GM19035 (cell line): ENCODE data around the gene PARP16.
A peak's percentile ranks its signal among the peaks of the same experiment; 100 is the strongest.

Source experiments
- ATAC-seq: cut with Tn5 transposase; IDR thresholded peaks from one replicate; pipeline ENCODE4 v1.9.1; 2021; ENCODE audit not compliant: unreplicated experiment

The PARP16 gene, protein sequence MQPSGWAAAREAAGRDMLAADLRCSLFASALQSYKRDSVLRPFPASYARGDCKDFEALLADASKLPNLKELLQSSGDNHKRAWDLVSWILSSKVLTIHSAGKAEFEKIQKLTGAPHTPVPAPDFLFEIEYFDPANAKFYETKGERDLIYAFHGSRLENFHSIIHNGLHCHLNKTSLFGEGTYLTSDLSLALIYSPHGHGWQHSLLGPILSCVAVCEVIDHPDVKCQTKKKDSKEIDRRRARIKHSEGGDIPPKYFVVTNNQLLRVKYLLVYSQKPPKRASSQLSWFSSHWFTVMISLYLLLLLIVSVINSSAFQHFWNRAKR

DNA sequence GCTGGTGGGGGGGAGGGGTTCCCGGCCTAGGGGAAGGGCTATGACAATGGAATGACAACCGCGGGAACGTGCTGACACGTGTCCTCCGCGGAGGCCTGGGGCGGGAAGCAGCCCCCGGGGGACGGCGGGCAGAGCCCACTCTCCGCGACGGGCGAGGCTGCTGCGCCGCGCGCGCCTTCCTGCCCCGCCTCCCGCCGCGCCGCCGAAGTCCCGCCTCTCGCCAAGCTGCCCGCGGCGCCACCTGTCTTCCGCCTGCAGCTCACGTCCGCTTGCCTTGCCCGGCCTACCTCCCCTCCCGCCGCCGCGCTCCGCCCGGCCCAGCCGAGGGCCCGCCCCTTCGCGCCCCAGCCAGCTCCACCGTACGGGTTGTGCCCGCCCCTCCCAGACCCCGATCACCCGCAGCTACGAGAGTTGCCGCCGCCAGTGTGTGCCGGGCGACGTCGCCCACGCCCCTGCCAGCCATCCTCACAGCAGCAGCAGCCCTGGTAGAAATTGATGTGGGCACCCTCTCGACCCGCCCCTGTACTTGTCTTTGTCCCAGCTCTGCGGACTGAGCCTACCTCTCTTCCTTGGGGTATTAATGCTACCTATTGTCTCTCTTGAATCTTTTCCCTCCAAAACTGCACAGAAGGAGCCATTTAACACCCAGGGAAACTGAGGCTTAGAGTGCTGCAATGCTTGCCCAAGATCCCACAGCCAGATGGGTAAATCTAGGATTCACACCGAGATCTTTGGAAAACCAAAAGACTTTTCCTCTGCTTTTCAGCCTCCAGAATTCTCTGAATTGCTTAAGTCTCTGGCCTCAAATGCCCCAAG, at the start of gene PARP16:
Gene PARP16 (minus strand): TSS at position 180 of the 816 bp plus-strand sequence. CDS start 457 bp downstream, outside the sequence.
- ATAC-seq, result peak; percentile 92

DNA sequence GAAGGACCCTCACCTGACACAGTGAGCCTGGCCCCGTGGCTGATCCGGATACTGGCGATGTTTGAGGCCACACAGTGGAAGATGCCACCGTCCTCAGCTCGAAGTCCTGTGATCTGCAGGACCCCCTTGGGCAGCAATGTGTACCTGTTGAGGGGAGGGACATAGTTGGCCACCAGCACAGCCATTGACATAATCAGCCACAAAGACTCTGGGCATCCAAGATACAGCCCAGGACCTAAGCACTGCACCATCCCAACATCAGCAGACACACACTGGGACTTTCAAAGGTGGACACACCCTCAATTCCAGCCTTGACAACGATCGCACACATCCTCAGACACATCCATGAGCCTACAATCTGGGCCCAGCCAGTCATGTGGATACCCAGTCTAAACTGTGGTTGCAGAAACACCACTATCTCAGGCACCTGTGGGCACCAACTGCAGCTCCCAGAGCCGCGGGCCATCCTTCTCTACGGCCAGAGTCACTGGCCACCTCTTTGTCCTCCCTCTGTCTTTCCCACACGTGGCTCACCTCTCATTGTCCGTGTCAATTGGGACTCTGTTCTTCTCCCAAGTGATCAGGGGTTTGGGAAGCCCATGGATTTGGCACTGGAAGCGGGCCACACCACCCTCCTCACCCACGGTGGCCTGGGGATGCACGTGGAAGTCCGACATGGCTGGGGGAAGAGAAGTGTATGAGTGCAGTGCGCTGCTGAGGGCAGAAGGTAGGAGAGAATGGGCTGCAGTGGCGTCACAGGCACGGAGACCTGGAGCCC, 48.8 kb upstream of the PARP16 start:
- ATAC-seq, result no peak

DNA sequence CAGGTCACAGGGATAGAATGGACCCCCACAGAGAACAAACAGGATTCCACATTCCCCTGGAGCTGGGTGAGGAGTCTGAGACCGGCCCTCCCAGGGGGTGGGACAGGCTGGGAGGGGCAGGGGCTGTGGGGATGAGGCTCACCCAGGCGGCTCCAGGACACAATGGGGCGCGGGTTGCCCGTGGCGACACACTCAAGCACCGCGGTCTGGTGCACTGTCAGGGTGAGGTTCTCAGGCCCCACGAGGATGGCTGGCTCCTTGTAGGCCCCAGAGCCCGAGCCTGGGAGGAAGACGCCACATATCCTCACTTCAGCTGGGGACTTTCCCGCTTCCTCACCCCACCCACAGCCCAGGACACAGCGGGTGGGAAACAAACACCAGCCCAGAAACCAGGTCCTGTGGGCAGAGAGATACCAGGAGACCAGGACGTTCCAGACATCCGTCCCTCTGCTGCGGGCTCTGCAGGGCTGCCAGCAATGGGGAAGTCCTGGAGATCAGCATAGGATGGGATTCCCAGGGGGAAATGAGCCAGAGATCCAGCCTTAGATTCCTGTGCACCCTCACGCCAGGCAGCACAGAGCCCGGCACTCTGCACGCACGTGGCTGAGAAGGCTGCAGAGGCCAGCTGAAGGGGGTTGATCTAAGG, 48.0 kb upstream of the PARP16 start:
- ATAC-seq, result no peak

DNA sequence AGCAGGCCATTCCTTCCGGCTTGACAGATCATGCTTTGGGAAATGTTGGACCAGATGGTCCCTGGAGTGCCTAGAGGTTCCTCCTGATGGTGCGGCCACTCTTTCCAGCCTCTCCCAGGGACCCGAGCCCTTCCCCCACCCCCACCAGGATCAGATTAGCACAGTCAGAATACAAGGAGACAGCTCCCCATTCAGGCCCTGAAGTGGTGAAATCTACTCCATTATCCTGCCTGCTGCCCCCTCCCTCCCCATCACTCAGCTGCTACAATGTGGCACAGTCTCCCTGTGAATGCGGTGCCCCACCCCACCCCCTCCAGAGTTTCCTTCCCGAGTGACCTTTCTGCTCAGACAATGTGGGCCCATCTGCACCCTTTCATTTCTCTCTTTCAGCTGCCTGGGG, 47.2 kb upstream of the PARP16 start:
- ATAC-seq, result no peak

DNA sequence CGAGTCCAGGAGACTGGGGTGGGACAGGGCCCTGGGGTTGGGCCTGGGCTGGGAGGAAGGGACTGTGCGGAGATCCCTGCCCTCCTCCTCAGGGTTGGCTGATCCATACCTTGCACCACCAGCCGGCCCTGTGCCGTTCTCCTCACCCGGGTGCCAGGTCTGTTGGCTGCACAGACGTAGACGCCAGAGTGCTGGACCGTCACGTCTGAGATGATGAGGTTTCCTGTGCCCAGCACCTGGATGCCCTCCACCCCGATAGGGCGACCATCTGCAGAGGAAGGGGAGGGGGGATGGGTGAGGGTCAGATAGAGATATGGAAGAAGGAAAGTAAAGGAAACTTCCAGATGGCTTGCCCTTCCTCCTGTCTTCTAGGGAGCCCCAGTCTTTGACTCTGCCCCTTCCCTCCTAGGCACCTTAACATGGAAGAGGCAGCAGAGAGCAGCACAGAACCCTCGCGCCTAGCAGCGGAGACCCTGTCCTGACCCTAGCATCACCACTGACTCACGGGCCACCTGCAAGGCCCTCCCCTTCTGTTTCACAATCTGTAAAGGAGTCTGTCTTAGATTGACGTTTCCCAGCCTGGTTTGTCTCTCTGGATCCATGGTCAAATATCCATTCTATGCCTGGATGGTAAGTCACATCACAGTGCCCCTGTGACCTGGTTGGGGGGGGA, 46.6 kb upstream of the PARP16 start:
- ATAC-seq, result no peak

DNA sequence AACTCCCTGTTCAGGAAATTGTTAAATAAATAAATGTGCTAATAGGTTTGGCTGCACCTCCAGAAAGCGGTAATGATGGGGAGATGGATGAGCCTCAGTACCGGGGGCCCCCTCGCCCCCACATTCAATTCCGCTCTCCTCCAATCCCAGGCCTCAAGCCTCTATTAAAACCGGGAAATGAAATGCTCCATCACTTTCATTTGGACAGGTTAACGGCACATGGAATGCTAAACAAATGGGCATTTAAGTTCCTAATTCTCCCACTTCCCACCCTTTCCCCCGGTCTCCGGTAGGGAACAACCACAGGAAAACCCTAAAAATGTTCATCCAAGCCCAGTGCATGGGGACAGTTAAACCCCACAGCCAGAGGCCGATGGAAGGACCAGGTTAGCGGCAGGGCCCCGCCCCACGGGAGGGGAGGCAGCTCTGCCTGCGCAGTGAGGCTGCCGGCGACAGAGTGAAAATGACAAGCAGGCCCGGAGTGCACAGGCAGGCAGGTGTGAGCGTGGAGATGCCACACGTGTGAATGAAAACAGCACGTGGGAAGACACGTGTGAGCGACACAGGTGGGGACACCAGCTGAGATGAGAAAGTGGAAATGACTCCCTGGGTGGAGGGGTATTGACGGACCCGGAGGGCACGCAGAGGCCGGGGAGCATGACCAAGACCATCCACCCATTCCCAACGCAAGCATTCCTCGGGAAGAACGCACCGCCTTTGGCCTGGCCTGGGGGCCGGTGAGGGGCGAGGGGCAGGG, 45.9 kb upstream of the PARP16 start:
- ATAC-seq, result no peak

DNA sequence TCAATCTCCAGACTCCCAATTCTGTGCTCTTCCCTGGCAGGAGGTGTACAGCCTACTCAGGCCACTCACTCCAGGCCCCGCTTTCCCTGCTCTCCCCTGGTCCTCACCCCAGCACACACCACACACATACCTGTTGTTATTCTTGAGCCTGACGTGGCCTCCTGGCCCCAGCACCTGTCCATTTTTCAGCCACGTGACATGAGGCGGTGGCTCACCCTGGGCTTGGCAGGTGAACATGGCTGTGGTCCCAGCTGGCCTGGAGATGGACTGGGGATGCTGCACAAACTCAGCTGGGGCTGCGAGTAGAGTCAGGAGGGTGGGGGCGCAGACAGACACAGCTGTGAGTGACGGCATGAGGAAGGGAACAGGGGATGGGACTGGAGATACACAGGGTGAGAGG, 45.1 kb upstream of the PARP16 start:
- ATAC-seq, result no peak

DNA sequence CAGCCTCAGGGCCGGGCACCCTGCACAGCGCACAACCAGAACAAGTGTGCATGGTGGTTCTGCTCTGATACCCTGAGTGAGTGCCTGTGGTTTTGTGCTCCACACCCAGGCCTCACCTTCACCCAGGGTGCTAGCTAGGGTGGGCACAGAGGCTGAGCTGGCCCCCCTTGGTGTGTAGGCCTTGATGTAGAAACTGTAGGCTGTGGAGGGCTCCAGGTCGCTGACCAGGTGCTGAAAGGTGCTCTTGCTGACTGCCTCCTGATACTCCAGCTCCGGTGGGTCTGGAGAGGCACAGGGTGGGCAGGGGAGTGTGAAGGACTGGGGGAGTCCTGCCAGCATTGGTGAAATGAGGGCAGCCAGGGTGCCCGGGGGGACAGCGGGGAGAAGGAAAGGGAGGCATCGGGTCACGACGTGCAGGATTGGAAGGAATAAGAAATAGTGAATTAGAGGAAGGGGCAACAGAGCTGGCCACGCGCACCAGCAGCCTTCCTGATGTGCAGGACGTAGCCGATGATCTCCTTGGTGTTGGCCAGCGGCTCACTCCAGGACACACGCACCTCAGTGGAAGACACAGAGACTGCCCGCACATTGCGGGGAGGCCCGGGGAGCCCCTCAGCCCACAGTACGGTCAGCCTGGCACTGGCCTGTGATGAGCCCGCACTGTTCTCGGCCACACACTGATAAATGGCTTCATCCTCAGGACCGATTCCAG, 44.4 kb upstream of the PARP16 start:
- ATAC-seq, result no peak

DNA sequence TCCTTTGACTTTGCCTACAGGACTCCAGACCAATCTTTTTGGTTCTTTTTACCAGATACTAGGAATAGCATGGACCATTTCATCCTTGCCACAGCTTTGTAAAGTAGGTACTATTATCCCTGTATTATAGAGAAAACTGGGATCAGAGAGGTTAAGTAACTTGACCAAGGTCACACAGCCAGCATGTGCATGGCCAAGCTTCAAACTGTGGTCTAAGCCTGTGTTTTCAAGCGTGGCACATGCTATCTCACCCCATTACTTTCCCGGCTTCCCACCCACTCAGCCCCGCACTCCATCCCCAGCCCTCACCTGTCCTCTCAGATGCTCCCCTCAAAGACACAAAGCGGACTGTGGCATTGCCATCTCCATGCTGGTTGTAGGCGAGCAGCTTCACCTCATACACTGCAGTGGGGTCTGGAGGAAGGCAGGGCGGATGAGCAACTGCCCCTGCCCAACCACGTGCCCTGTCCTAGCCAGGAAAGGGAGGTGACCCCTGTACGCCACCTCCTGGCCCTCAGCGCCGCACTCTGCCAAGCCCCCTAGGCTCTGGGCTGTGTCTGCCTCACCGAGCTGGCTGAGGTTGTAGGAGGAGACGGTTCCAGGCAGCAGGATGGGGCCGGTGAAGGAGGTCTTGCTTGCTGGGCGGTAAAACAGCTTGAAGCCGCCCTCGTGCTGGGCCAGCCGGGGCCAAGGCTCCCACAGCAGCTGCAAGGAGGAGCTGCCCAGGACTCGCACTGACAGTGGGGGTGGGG, 43.5 kb upstream of the PARP16 start:
- ATAC-seq, result no peak

DNA sequence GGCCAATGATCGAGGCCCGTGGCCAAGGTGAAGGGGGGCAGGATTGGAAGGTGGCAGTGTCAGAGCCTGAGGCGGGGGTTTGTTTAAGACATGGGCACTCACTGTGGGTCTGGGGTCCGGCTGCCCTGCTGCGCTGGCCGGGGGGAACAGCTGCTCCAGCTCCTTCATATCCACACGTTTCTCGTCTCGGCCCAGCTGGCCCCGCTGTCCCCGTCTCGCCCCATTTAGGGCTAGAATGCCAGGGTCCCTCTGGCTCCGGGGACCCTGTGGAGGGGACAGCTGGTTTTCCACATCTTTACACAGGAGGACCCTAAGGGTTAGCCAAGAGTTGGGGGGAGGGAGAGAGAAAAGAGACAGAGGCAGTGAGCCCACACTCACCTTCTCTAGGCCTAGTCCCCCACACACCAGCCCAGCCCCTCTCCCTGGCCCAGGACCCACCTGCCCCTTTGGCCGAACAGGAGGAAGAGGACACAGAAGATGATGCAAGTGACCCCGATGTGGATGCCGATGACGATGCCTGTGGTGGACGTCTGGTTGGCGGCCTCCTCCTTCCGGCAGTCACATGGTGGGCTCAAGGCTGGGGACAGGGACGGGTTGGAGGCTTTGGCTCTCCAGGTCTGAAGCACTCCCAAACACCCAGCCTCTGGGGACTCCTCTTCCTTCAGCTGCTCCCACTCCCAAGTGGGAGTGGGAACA, 42.8 kb upstream of the PARP16 start:
- ATAC-seq, result no peak

DNA sequence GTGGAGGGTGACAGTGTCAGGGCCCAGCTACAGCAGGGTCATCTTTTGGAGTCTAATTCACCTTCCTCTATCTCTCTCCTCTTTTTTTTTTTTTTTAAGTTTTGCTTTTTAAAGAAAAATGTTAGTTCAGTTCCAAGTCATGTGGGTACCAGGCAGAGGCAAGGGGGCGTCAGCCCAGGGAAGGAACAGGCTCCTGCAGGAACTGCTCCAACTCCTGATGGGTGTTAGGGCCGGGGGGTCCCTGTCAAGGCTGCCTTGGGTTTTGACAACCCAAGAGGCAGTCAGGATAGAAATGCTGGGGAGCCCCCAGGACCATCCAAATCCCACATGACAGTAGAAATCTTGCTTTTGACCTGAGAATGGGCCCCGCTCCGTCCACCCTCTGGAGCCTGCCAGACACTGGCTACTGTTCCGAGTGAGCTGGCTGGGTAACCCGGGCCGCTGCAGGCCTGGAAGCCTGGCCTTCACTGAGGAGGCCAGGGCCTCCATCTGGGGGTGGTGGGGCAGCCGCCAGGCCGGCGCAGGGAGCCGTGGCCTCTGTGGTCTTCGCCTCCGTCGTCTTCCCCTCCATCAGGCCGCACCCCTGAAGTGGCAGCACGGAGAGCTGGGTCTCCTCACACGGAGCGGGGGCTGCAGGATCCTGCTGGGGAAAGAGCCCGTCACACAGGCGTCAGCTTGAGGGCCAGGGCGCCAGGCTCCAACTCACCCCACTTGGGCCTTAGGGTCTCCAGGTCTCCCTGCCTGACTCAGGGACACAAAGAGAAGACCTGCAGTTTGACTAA, 42.0 kb upstream of the PARP16 start:
- no peak for ATAC-seq

DNA sequence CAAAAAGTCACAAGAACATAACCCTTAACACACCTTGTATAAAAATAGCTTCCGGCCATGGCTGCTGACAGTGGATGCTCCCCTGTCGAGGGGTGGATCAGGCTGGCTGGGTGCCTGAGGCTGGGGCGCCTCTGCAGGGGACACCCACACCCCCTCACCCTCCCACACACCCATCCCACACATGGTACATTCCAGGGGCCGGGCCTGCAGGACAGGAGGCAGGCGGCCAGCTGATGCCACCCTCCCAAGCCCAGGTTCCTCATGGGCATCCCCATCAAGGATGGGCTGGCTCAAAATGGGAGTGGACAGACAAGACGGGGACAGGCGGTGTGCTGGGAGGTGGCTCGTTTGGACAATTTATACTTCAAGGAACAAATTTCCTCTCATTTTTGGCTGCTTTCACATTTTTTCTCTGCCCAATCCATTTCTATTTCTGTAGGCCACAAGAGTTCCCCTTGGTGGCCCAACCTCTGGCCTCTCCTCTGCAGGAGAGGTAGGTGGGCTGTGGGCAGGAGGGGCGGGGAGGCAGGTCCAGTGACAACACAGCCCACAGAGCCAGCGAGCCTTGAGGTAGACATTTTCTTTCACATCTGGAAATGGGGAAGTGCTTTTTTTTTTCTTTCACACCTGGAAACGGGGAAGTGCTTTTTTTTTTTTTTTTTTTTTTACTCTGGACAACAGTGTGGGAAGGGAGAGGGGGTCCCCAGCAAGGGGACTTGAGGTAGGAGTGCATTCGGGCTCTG, 41.1 kb upstream of the PARP16 start:
- no peak for ATAC-seq

DNA sequence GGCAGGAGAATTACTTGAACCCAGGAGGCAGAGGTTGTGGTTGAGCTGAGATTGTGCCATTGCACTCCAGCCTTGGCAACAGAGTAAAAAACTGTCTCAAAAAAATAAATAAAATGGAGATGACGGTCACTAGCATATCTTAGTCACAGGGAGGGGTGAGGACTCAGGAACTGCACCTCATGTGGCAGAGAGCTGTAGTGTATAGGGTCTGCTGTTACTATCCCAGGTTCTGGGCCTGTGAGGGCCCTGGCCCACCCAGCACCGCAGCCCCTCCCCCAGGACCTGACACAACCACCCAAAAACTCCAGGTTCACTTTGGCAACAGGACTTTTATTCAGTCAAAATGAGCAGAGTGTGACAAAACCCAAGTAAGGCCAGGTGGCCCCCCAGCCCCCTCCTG, 40.1 kb upstream of the PARP16 start:
- no peak for ATAC-seq

DNA sequence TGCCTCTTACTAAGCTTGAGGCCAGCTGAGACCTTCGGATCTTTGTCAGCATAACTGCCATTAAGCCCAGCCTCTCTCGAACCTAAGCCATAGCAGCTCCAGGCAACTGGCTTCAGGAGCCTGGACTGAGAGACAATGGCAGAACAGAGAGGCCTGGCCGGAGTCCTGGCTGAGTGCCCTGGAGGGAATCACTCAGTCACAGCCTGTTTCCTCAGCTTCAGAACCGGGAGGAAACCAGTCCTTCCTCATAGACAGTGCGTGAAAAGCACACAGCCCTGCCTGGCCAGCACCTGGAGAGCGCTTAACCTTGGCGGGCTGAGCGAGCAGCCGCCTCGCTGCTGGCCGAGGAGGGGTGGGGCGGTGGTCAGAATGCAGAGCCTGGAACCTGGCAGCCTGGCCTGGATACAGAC, 39.4 kb upstream of the PARP16 start:
- ATAC-seq, result no peak

DNA sequence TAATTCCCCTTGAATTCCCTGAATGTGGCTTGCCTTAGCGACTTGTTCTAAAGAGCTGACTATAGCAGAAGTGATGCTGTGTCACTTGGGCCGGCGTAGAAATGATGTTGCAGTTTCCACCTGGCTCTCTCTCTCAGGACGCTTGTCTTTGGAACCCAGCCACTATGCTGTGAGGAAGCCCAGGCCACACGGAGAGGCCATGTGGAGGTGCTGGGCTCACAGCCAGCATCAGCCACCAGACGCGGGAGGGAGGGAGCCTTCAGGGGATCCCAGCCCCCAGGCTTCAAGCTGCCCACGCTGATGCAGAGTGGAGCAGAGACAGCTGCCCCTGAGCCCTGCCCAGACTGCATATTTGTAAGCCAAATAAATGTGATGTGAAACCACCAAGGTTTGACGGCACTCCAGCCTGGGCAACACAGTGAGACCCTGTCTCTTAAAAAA, 36.4 kb upstream of the PARP16 start:
- no peak for ATAC-seq

DNA sequence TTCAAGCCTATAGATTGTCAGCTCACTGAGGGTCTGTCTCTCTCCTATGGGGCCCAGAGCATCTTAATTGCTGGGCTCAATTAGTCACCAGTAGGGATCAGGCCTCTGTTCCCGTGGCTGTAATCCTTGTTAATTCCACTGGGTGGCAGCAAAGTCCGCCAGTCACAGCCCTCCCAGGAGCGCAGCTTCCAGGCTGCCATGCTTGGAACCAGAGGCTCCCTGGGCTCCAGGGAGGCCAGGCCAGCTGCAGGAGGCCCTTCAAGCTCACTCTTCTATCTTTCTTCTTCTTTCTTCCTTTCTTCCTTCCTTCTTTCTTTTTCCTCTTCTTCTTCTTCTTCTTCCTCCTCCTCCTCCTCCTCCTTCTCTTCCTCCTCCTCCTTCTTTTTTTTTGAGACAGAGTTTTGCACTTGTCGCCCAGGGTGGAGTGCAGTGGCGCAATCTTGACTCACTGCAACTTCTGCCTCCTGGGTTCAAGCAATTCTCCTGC, 32.2 kb upstream of the PARP16 start:
- ATAC-seq, result no peak
